SK-N-MC (cell line): ENCODE results near the gene NUDT12.

Experiments
- EZH2 ChIP-seq: fragments of 200-600 bp; sonication (generic); IDR thresholded peaks from one replicate; pipeline ENCODE4 v1.6.1; 2017; ENCODE audit warnings: antibody characterized with exemption
- POLR2AphosphoS5 ChIP-seq: IDR thresholded peaks from 2 replicates; pipeline ENCODE4 v1.6.1; 2012; ENCODE audit warnings: mild to moderate bottlenecking, low read depth, low read length, borderline replicate concordance

GRCh38 chr5:103565719-103566118 is 3.1 kb upstream of the NUDT12 start:
- no peak for TF ChIP-seq POLR2AphosphoS5
- TF ChIP-seq EZH2: no peak
